ENCODE data around the gene TNFSF11.

TNFSF11 gene

GRCh38 chr13:42594481-42595252, 20.7 kb downstream of the TNFSF11 start:
- Histone ChIP-seq H3K4me3 (no peak overlapping the region), H3K9ac (ENCODE audit: insufficient read length) (no peak overlapping the region), H3K9me3 (ENCODE audit: low read depth, low read length) (no peaks in the 10 kb centered on the region), H3K36me3 (ENCODE audit: insufficient read depth, low read length) (no peaks in the 10 kb centered on the region), H3K27ac (no peak overlapping the region)
- TF ChIP-seq POLR2AphosphoS5 (IDR thresholded peaks at IDR 0.05; ENCODE audit: borderline replicate concordance, low read depth, low read length) (no peak), FOXP2 (optimal IDR thresholded peaks at IDR 0.05; ENCODE audit: control extremely low read depth, extremely low read length, insufficient read depth) (no peak), EZH2 (IDR thresholded peaks at IDR 0.05) (no peak)
- DNase-seq (ENCODE audit: low read depth, low spot score) = peak; percentile 26

GRCh38 chr13:42595253-42595571, 21.3 kb downstream of the TNFSF11 start:
- no peaks in the 10 kb centered on the region for H3K36me3 ChIP-seq (ENCODE audit: insufficient read depth, low read length)
- H3K27ac ChIP-seq = no peak overlapping the region
- H3K4me3 ChIP-seq = no peak overlapping the region
- TF ChIP-seq FOXP2 (optimal IDR thresholded peaks at IDR 0.05; ENCODE audit: control extremely low read depth, extremely low read length, insufficient read depth) (no peak), EZH2 (IDR thresholded peaks at IDR 0.05) (no peak), POLR2AphosphoS5 (IDR thresholded peaks at IDR 0.05; ENCODE audit: borderline replicate concordance, low read depth, low read length) (no peak)
- no peak overlapping the region for H3K9ac ChIP-seq (ENCODE audit: insufficient read length)
- no peak for DNase-seq (ENCODE audit: low read depth, low spot score)
- no peaks in the 10 kb centered on the region for H3K9me3 ChIP-seq (ENCODE audit: low read depth, low read length)

- Histone ChIP-seq H3K27ac (no peak overlapping the region), H3K4me3 (no peak overlapping the region), H3K9ac (ENCODE audit: insufficient read length) (no peak overlapping the region), H3K9me3 (ENCODE audit: low read depth, low read length) (no peaks in the 10 kb centered on the region), H3K36me3 (ENCODE audit: insufficient read depth, low read length) (no peaks in the 10 kb centered on the region)
- no peak for TF ChIP-seq POLR2AphosphoS5 (IDR thresholded peaks at IDR 0.05; ENCODE audit: borderline replicate concordance, low read depth, low read length)
- TF ChIP-seq EZH2 (IDR thresholded peaks at IDR 0.05) = no peak
- no peak for TF ChIP-seq FOXP2 (optimal IDR thresholded peaks at IDR 0.05; ENCODE audit: control extremely low read depth, extremely low read length, insufficient read depth)
- no peak for DNase-seq (ENCODE audit: low read depth, low spot score)
These were observed 23.6 kb downstream of the TNFSF11 start for GRCh38 chr13:42597505-42597904.

- Histone ChIP-seq H3K36me3 (ENCODE audit: insufficient read depth, low read length) (no peaks in the 10 kb centered on the region), H3K9ac (ENCODE audit: insufficient read length) (no peak overlapping the region), H3K27ac (no peak overlapping the region), H3K4me3 (no peak overlapping the region), H3K9me3 (ENCODE audit: low read depth, low read length) (no peaks in the 10 kb centered on the region)
- no peak for DNase-seq (ENCODE audit: low read depth, low spot score)
- TF ChIP-seq EZH2 (IDR thresholded peaks at IDR 0.05) (no peak), POLR2AphosphoS5 (IDR thresholded peaks at IDR 0.05; ENCODE audit: borderline replicate concordance, low read depth, low read length) (no peak), FOXP2 (optimal IDR thresholded peaks at IDR 0.05; ENCODE audit: control extremely low read depth, extremely low read length, insufficient read depth) (no peak)
These were observed 27.0 kb downstream of the TNFSF11 start for GRCh38 chr13:42600943-42601342.

DNA sequence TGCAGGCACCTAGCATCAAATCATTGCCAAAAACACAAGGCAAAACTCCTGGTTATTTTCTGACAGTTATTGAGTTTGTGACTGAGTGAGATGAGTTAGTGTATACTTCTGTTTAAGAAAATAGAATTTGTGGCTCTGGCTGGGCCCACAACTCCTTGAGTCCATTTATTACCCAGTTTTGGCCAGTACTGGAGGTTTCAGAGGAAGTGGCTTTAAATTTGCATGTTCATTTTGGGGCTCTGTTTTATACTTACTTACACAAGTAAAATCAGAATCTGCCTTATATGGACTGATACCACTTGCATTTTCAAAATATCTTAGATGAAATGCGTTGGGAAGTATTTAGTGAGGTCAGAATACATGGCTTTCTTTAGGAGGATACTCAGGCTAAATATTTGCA, 29.0 kb downstream of the TNFSF11 start:
- H3K36me3 ChIP-seq (ENCODE audit: insufficient read depth, low read length) = no peaks in the 10 kb centered on the region

DNA sequence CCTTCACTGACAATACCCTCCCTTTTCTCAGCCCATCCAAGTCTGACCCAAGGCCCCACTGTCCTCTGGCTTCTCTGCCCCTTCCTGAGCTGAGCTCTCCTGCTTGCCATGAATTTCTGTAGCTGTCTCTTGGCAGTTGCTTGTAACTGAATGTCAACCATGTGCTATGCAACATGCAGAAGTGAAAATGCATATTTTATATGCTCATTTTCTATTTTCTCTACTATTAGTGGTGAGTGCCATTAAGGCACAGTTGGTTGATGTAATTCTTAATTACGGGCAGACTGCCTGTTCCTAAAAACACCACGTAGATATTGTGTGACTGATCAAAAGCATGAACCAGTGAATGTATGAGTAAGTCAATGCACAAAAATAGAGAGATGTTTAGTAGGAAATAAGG, 29.6 kb downstream of the TNFSF11 start:
- TF ChIP-seq FOXP2 (optimal IDR thresholded peaks at IDR 0.05; ENCODE audit: control extremely low read depth, extremely low read length, insufficient read depth) = no peak
- no peak for TF ChIP-seq POLR2AphosphoS5 (IDR thresholded peaks at IDR 0.05; ENCODE audit: borderline replicate concordance, low read depth, low read length)
- no peak for TF ChIP-seq EZH2 (IDR thresholded peaks at IDR 0.05)
- Histone ChIP-seq H3K4me3 (no peak overlapping the region), H3K27ac (no peak overlapping the region), H3K9ac (ENCODE audit: insufficient read length) (no peak overlapping the region), H3K36me3 (ENCODE audit: insufficient read depth, low read length) (no peaks in the 10 kb centered on the region), H3K9me3 (ENCODE audit: low read depth, low read length) (no peaks in the 10 kb centered on the region)
- no peak for DNase-seq (ENCODE audit: low read depth, low spot score)

More for the DNA sequence above, 29.0 kb downstream of the TNFSF11 start:
- Histone ChIP-seq H3K9ac (ENCODE audit: insufficient read length) (no peak overlapping the region), H3K9me3 (ENCODE audit: low read depth, low read length) (no peaks in the 10 kb centered on the region), H3K4me3 (no peak overlapping the region), H3K27ac (no peak overlapping the region)
- TF ChIP-seq FOXP2 (optimal IDR thresholded peaks at IDR 0.05; ENCODE audit: control extremely low read depth, extremely low read length, insufficient read depth) = no peak
- no peak for DNase-seq (ENCODE audit: low read depth, low spot score)

GRCh38 chr13:42607546-42607945, 33.6 kb downstream of the TNFSF11 start:
- H3K9me3 ChIP-seq (ENCODE audit: low read depth, low read length) = no peaks in the 10 kb centered on the region
- no peaks in the 10 kb centered on the region for H3K36me3 ChIP-seq (ENCODE audit: insufficient read depth, low read length)
- no peak for DNase-seq (ENCODE audit: low read depth, low spot score)
- H3K27ac ChIP-seq = no peak overlapping the region
- TF ChIP-seq EZH2 (IDR thresholded peaks at IDR 0.05) (no peak), POLR2AphosphoS5 (IDR thresholded peaks at IDR 0.05; ENCODE audit: borderline replicate concordance, low read depth, low read length) (no peak), FOXP2 (optimal IDR thresholded peaks at IDR 0.05; ENCODE audit: control extremely low read depth, extremely low read length, insufficient read depth) (no peak)
- H3K9ac ChIP-seq (ENCODE audit: insufficient read length) = no peak overlapping the region
- H3K4me3 ChIP-seq = no peak overlapping the region

- Histone ChIP-seq H3K9me3 (ENCODE audit: low read depth, low read length) (no peaks in the 10 kb centered on the region), H3K4me3 (no peak overlapping the region), H3K9ac (ENCODE audit: insufficient read length) (no peak overlapping the region), H3K27ac (no peak overlapping the region), H3K36me3 (ENCODE audit: insufficient read depth, low read length) (no peaks in the 10 kb centered on the region)
- DNase-seq (ENCODE audit: low read depth, low spot score) = no peak
- TF ChIP-seq FOXP2 (optimal IDR thresholded peaks at IDR 0.05; ENCODE audit: control extremely low read depth, extremely low read length, insufficient read depth) (no peak), EZH2 (IDR thresholded peaks at IDR 0.05) (no peak), POLR2AphosphoS5 (IDR thresholded peaks at IDR 0.05; ENCODE audit: borderline replicate concordance, low read depth, low read length) (no peak)
These were observed 36.7 kb downstream of the TNFSF11 start for GRCh38 chr13:42610649-42611048.
